NCI-H146 (cell line): ENCODE data around the gene GRIN2A.

Experiments used
- DNase-seq: peaks from one replicate; lab custom pipeline; 2025; lab: John Stamatoyannopoulos, UW

GRIN2A gene

GRCh38 chr16:10182222-10183053 lies at the start of gene GRIN2A:
Gene GRIN2A (minus strand): TSS chr16:10182428. CDS start chr16:10180411, 2,017 bp downstream.
- DNase-seq: no peak

DNA sequence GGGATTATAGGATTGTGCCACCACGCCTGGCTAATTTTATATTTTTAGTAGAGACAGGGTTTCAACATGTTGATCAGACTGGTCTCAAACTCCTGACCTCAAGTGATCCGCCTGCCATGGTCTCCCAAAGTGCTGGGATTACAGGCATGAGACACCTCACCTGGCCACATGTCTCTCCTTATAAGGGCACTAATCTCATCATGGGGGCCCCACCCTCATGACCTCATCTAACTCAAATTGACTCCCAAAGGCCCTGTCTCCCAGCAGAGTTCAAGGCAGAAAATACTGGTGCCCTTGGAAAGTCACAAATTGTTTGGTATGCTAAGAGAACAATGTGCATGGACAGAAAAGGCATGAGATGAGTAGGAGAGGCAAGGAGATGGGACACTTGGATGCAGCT lies 49.3 kb upstream of the GRIN2A start:
- no peak for DNase-seq

GRCh38 chr16:10228779-10229178 lies 46.6 kb upstream of the GRIN2A start:
- DNase-seq: no peak

GRCh38 chr16:10226987-10227306 lies 44.7 kb upstream of the GRIN2A start:
- no peak for DNase-seq

DNA sequence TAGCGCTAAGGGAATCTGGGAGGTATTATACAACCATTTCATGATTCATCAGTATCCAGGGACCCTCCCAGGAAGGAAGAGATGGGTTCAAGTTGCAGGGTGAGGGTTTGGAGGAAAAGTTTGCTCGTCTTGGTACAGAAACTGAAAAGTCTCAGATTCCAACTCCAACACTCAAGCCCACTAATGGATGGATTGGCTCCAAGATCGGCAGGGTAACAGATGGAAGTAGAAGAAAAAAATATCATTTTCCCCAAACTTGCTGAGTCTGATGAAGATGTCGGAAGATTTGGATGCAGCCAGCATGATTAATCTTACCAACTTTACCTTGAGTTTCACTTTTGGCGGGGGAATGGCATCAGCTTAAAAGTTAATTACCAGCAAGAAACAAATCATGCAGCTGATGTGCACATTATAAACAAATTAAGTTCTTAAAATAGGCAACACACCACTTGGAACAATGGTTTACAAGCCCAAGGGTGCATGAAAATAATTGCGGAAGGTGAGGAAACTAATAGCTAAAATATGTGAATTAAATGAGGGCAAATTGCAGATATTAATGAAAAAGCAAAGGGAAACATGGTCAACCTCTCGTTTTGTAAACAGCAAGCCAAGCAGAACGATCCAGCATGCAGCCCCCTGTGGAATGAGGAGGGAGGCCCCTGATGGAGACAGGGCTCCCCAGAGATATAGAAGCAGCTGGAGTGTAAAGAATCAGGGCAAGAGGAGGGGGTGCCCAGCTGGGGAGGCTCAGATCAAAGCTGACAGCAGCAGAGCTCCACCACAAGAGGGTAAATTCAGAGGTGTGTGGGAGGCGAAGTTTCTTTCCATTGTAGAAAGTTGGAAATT lies 44.1 kb upstream of the GRIN2A start:
- DNase-seq: no peak

DNA sequence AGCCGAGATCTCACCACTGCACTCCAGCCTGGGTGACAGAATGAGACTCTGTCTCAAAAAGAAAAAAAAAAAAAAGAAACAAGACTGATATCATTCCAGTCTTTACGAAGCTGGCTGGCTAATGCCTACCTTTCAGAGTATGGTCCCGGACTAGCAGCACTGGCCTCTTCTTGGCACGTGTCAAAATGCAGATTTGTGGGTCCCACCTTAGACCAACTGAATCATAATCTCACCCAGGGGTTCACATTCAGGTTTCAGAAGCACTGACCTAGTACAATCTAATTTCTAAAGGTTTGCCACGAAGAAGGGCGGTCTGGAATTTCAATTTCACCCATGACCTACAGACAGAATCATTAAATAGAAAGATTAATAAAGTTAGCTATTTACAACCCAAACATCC lies 43.4 kb upstream of the GRIN2A start:
- DNase-seq: no peak

DNA sequence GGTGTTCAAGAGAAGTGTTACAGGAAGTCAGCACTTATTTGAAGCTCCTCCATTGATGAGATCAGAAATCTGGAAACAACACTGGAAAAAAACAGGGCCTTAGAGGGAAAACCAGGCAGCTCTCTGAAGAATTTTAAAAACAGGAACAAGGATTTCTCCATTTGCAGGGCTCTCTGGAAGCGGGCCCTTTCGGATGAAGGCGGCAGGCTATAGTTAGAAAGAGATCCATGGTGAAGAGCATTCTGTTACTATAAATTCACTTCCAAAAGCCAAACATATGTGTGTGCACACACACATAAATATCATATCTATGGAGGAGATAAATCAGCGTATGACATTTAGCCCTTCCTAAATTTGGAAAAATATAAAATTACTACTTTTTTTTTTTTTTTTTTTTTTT lies 42.6 kb upstream of the GRIN2A start:
- no peak for DNase-seq

- no peak for DNase-seq
These were observed 38.7 kb upstream of the GRIN2A start for GRCh38 chr16:10220942-10221341.

- no peak for DNase-seq
These were observed 37.5 kb upstream of the GRIN2A start for GRCh38 chr16:10219742-10220141.

DNA sequence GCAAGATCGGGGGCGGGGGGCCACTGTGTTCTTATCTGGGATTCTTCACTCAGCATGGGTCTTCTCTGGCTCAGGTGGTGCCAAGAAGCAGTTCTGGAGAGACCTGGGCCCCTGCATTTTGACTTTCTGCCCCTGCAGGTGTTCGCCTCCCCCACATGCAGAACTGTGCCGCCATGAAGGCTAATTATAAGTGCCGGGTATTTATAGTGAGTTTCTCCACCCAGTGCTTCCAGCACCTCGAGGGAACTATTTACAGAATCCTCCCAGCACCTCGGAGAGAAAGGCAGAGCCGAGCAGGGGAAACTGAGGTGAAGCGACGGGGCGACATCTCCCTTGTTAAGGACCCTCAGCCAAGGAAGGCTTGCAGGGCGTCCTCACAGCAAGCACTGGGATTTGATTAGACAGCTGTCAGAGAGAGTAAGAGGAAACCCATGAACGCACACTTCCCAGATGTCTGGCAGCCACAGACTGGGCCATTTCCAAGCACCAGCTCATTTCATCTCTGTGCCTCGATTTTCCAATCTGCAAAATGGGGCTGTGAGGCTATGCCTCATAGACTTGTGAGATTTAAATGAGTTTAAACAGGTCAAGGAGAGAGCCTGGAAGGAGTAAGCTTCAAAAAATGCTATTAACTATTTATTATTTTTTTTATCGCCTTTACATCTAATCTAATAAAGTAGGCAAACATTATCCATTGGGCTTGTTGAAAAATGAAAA lies 36.4 kb upstream of the GRIN2A start:
- no peak for DNase-seq

- DNase-seq: no peak
These were observed 31.5 kb upstream of the GRIN2A start for GRCh38 chr16:10213748-10214147.

DNA sequence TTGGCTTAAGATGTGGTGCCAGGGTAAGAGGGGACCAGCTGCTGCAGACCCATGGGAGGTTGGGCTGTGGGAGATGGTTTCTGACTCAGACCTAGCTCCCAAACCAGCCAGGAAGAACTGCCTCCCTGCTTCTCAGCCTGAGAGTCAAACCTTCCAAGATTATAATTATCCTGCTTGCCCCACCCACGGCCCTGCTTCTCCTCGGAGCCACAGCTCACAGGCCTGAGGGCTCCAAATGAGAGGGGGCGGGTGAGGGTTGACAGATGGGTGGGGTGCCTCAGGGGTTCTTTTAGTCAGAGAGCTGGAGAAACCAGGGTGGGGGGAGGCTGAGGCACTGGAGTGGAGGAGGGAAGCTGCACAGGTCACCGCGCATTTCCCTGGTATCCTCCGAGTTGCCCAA lies 28.7 kb upstream of the GRIN2A start:
- DNase-seq: no peak

- DNase-seq: no peak
These were observed 24.6 kb upstream of the GRIN2A start for GRCh38 chr16:10206865-10207264.

DNA sequence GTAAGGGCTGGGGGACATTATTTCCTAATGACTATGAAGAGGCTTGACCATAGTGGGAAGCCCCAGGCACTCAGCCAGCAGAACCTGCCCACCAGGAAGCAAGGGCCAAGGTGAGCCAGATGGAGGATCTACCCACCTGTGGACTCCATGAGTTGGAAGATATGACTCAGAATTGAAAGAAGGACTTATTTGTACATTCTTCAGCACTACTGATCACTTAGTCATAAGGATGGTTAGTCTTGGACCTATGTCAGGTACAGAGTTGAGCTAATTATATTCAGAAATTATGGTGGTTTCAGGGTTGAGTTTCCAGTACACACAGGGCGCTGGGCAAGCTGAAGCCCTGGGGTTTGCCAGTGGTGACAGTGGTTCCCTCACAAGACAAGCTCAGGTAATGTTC lies 24.0 kb upstream of the GRIN2A start:
- no peak for DNase-seq

- DNase-seq: no peak
These were observed 23.5 kb upstream of the GRIN2A start for GRCh38 chr16:10205688-10206087.

GRCh38 chr16:10202649-10203048 lies 20.4 kb upstream of the GRIN2A start:
- no peak for DNase-seq

GRCh38 chr16:10200637-10201586 lies 18.7 kb upstream of the GRIN2A start:
- DNase-seq: no peak

DNA sequence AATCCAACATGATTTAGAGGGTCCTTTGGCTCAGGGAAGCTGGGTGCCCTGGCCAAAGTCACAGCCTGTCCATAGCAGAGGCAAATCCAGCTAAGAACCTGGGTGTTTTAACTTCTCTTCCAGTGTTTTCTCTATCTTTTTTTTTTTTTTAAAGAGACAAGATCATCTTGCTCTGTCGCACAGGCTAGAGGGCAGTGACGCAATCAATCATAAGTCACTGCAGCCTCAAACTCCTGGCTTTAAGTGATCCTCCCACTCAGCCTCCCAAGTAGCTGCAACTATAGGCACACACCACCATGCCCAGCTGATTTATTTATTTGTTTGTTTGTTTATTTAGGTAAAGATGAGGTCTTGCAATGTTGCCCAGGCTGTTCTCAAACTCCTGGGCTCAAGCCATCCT lies 14.8 kb upstream of the GRIN2A start:
- no peak for DNase-seq

- DNase-seq: no peak
These were observed 8.9 kb upstream of the GRIN2A start for GRCh38 chr16:10191096-10191495.

- DNase-seq: no peak
These were observed 7.7 kb upstream of the GRIN2A start for GRCh38 chr16:10189861-10190390.

DNA sequence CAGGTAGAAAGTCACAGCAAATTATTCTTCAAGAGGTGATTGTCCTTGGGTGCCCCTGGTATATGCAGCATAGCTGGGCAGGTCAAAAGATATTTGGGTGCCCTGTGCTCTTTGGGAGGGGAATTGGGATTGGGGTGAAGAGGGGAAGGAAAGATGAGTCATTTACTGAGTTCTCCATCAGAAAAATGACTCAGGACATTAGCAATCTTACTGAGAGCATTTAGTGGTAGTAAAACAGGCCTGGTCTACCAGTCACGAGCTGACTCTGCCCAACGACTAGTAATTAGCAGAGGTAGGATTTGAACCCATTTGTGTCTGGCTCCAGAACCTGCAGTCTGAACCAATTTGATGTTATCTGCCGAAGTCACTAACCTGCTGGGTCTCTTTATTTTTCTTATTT lies 6.0 kb upstream of the GRIN2A start:
- DNase-seq: no peak
